HG03159 (cell line): ENCODE measurements around the gene CETN2.
A peak's percentile ranks its signal among the peaks of the same experiment; 100 is the strongest.
"Not testable (repeated sequence)": the region's sequence is repeated elsewhere in the genome, so short reads cannot be mapped to it uniquely, and the experiment has no call there.

Experiments used
- ATAC-seq: cut with Tn5 transposase; IDR thresholded peaks from one replicate; pipeline ENCODE4 v1.9.1; 2021; ENCODE audit warnings: mild to moderate bottlenecking, moderate library complexity; ENCODE audit not compliant: unreplicated experiment

The CETN2 gene

DNA sequence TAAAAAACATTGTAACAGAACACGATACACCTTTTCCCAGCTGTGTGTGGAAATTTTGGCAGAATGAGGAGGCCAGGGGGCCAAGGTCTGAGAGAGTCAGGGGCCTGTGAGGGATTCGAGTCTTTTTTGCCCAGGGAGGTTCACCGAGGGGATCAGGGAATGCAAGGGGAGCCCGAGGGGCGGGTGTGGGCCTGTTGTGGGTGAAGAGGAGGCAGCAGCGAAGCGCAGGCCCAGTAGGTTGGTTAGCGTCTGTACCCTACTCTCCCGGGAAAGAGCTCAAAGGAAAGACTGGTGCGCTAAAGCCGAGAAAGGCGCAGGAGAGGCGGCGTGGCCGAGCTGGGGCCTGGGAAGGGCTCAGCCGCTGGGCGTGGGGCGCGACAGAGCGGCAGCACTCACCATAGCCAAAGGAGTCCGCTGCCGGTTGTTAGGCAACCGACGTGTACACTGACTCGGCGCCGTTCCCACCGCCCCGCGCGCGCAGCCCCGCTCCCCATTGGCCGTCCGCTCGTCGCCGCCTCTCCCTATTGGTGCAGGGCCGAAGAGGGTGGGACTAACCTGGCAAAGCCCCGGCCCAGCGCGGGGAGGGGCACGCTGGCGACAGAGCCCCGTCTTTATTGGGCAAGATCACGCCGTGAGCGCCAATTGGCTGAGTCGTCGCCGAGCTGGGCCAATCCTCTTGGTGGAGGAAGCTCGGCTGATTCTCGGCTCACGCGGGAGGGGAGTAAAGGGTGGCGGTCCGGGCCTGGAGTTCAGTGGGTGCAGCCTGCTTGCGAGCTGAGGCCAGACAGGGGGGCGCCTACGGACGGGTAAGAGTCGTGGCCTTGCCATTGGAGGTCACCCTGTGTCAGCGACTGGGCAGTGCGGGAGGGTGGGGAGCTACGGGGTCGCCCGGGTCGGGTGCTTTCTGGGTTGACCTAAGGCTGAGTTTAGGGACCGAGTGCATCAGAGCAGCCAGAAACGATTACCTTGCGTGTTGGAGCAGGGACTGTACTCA is at the start of gene CETN2, which contains the start of gene NSDHL:
CETN2 (minus strand) TSS at position 446 of the 994 bp plus-strand sequence; CDS start at position 399, 47 bp downstream.
NSDHL (plus strand) TSS at position 752 of the 994 bp plus-strand sequence. CDS start 15,262 bp downstream, outside the sequence.
- ATAC-seq = peak; percentile 97

DNA sequence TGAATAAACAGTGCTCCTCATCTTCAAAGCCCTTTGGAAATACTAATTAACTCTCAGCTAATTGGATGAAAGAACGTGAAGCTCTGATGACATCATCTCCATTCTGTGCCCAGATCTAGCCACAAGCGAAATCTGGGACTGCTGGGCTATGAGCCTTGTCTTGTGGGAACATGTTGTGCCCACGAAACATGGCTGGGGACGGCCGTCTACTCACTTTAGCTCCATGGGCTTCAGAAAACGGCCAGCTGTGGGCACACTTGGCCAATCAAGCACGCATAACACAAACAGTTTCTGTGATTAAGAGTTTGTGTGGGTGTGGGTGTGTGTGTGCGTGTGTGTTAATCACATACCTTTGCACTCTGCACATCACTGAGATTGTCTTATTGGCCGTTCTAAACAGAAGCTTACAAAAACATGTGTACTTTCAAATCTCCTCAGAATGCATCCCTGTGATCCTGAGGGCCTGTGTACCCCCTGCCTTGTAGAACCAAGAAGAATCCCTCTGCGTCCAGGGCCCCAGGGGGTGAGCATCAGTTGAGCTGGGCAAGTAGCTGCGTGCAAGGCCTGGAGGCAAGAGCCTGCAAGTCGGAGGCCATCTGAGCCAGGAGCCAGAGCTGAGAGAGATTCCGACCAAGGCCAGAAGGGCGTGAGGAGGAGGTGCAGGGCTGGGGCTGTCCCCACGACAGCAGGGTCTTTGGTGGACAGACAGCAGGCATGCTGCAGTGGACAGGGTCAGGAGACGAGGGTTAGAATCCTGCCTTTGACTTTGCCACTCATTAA is 48.6 kb upstream of the CETN2 start:
- ATAC-seq = no peak

DNA sequence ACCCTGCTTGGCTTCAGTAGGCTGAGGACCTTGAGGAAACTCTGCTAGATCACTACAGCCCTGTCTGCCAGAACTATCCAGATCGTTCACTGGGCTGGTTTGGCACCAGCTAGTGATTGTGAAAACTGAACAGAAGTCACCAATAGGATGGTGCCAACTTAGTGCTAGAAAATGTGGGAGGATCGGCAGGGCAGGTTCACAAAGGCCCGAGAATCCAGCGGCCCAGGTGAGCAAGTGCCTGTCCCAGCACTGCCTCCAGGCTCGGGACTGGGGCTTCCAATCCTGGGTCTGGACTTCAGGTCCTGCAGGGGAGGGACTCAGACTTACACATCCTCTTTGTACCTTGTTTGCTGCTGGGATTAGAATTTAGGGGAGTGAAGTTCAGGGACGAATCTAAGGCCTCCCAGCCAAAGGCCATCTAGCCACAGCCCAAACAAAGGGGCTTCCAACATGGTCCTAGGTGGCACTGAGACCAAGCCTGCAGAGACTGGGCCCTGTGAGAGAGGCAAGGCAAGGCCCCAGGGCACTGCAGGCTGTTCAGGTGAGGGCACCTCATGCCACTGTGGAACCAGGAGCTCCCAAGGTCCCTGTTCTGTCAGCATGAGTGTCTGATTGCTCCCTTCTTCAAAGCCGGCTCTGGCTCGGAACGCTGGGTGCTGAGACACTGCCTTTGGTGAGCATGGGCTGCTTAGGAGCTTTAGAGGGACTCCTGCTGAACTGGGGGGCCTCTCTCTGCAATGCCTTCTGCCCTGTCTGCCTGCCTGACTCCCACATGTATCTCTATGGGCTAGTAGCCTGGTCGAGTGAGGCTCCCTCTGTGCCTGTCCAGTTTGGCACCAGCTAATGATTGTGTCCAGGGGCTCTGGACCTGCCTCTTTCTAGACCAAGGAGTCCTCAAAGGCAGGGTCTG is 46.6 kb upstream of the CETN2 start:
- ATAC-seq = no peak

DNA sequence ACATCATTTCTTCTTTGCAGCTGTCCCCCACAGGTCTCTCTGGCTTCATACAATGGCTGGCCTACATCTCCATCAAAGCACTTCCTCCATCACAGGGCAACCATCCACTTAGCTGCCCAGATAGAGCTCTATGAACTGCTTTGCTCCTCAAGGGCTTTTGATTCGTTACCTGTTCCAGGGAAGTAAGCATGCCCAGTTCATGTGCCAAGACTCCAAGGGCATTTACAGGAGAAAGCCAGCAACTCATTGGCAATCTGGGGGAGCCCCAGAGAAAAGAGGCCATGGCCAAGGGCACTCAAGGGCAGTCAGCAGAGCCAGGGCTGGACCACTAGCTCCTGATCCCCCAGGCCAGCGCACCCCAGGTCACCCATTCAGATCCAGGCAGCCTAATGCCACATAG is 42.8 kb upstream of the CETN2 start:
- ATAC-seq = no peak

DNA sequence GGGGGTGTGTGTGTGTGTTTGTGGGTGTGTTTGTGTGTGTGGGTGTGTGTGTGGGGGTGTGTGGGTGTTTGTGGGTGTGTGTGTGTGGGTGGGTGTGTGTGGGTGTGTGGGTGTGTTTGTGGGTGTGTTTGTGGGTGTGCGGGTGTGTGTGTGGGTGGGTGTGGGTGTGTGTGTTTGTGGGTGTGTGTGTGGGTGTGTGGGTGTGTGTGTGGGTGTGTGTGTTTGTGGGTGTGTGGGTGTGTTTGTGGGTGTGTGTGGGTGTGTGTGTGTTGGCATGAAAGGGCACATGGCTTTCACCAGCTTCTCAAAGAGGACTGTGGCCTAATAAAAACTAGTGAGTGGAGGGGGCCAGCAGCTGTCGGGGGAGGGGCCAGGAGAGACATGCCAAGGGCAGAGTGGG is 42.0 kb upstream of the CETN2 start:
- no peak for ATAC-seq

DNA sequence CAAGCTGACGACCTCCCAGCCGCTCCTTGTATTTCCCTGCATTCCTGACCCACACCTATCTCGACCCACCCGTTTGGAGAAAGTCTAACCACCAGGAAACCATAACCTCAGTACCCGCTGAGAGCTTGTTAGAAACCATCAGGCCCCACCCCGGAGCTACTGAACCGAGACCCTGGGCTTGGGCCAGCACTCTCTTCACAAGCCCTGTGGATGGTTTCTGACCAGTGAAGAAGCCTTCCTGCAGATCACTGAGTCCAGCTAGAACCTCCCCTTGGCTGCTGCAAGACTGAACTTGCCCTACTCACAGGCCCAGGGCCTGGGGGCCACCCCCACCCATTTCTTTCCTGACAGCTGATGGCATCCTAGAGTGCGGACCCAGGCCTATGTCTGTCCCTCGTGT is 40.7 kb upstream of the CETN2 start:
- no peak for ATAC-seq

DNA sequence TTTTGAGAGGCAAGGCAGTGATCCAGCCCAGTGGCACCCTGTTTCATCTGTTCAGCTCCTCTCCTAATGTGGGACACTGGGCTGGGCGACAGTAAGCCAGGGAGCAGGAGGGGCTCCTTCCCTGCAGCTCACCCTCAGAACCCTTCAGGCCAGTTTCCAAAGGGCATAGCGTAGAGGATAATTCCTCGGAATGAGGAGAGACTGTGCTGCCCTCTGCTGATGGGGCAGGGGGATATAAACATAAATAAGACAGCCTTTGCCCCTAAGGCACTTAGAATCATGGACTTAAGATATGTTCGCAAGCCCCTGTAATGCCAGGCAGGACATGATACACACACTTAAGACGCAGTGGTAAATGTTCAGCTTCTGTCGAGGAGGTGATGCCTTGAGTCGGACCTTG is 39.4 kb upstream of the CETN2 start:
- ATAC-seq = no peak

DNA sequence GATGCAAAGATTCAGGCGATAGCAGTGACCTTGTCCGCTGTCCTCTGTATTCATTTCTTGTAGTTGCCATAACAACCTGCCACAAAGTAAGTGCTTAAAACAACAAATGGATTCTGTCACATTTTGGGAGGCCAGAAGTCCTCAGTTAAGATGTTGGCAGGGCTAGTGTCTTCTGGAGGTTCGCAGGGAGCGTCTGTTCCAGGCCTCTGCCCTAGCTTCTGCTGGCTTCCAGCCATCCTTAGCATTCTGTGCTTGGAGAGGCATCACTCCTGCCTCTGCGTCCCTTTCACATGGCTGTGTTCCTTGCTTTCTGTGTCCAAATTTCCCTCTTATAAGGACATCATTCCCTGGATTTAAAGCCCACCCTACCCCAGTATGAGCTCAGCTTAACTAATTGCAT is 35.8 kb upstream of the CETN2 start:
- ATAC-seq = no peak

DNA sequence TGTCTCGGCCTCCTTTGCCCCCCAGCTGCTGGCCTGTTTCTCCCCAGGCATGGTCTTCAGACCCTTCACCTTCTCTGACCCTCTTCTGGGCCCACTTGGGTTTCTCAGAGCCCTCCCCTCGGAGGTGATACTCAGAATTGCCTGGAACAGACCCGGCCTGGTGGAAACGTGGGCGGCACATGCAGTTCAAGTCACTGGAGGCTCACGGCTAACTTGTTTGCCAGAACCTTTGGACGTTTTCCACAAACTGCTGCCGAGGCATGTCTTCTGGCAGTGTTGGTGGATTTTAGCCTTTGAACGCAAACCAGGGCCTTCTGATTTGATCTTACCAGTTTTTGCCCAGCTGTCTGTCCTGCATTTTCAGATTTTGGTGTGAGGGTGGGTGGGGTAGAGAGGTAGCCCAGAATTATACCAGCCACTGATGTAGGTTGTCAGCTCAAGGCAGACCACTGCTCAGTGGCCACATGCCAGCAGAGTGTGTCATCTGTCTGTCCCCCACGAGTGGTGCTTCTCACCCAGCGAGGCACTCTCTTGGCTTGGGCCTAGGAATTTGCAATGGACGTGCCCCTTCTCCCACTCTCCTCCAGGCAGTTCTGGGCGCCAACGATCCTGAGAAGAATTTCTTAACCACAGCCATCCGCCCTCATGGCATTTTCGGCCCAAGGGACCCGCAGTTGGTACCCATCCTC is 34.8 kb upstream of the CETN2 start:
- ATAC-seq = no peak

DNA sequence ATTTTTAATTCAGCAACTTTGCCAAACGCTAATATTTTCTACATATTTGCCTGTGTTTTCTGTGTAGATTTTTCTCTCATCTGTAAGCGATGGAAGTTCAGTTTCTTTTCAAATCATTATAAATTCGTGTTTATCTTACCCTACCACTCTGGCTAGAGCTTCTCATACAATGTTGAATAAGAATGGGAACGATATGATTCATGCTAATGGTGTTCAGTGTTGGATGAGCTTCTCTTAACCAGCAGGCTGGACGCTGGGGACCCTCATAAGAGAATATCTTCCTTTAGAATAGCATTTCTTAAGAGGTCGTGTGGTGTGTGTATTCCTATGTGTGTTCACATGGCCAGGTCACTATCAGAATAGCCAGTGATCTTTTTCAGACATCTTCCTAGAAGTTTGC is 31.3 kb upstream of the CETN2 start:
- ATAC-seq = no peak

DNA sequence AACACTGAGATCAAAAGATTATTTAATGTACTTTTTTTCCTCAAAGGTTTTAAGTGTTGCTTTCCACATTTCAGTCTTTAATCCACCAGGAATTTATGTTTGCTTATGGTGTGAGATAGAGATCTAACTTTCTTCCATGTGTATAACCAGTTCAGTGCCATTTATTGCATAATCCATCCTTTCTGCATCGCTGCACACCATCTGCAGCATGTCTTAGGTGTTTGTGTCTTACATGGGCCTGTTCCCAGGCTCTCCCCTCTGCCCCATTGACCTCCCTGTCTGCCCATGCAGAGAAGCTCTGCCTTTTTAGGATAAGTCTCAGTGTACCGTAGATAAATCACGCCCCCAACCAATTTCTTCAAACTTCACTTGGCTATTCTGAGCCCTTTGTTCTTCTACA is 30.6 kb upstream of the CETN2 start:
- no peak for ATAC-seq

DNA sequence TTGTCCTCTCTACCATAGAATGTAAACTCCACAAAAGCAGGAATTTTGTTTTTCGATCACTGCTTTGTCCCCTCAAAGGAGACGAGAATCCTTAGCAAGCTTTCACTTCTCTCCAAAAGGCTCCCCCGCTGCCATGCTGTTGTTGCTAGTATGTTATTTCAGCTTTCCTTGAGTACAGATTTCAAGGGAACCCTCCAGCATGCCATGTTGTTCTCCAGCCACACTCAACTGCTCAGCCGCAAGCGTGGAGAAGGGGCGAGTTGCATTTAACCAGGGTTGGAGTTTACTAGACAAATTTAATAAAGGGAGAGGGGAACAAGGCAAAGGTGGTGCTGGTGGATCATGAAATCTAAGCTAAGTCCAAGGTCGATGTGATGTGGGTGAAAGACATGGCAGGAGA is 23.4 kb upstream of the CETN2 start:
- no peak for ATAC-seq

DNA sequence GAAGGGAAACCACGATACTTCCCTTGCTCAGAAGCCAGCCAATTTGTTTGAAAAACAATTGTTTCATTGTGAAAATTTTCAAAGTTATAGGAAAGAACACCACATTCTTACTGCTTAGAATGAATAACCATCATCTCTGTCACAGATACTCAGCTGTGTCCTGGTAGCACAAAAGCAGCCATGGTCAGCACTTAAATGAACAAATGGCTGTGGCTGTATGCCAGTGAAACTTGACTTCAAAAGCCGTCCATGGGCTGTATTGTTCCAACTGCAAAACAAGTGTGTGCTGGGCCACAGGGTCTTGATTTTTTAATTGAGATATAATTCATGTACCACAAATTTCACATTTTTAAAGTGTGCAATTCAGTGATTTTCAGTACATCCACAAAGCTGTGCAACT is 19.9 kb upstream of the CETN2 start:
- ATAC-seq = no peak

DNA sequence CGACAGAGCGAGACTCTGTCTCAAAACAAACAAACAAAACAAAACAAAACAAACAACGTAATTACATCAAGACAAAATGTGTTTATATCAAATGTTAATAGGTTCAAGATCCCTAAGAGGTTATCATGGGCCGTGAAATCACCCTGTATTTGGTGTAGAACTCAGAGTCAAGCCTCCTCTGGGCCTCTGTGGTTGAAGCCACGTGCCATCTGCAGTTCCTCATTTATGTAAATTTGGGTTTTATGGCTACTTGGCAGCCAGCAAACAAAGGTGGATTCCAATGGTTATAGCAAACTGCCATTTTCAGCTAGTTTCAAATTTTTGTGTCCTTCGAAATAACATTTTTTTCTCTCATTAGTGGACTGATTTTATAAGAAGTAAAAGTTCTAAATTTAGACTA is 16.7 kb upstream of the CETN2 start:
- no peak for ATAC-seq

DNA sequence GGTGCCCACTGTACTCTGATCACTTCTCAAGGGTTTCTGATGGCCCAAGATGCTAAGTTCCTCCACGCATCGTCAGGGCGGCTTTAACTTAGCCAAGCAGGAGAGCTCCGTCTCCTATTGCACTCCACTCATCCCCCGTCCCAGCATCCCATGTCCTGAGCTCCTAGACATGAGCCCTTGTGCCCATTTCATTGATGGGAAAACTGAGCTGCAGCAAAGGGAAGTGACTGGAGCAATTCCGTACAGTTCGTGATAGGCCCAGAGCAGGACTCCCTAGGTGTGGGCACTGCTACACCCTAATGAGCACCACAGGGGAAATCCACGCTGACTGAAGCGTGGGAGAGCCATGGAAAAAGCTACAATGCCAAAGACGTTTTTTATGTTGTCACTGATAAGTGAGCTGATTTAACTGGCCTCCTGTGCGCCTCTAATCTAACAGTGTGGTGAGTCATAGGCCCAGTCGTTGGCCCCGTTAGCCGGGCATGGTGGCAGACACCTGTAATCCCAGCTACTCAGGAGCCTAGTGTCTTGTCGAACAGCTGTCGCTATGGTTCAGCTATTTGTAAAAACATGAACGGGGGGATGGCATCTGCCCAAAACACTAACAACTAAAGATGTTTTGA is 15.2 kb upstream of the CETN2 start:
- ATAC-seq = no peak

DNA sequence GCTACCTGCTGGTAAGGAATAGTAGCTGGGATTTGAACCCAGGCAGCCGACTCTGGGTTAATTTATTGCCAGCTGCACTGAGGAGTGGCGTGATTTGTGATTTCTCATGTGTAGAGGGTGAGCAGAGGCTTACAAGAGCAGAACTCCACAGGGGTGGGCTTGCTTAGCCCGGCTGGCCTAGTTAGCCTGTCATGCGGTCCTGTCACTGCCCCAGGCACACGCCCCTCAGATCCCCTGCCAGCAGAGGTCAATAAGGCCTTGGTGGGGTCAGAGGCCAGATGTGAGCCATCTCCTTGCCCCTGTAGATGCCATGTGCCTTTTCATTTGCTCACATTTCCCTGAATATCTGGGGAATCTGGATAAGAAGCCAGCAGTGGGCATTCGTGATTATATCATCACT is 13.7 kb upstream of the CETN2 start:
- no peak for ATAC-seq

DNA sequence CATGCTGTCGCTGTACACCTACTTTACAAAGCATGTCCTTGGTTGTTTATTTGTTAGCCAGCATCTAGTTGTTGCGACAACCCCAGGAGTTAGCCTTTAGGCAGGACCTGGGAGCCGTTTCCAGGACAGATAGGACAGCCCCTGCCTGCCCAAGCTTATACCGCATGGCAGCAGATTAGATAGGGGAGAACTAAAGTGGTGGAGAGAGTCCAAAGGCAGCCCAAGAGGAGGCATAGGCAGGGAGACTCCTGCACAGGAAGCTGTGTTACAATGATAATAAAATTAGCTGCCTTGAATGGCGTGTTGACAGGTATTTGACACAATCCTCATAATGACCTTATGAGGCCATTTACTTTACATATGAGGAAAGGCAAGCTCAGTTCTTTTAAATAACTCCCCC is 13.3 kb upstream of the CETN2 start:
- ATAC-seq = no peak

DNA sequence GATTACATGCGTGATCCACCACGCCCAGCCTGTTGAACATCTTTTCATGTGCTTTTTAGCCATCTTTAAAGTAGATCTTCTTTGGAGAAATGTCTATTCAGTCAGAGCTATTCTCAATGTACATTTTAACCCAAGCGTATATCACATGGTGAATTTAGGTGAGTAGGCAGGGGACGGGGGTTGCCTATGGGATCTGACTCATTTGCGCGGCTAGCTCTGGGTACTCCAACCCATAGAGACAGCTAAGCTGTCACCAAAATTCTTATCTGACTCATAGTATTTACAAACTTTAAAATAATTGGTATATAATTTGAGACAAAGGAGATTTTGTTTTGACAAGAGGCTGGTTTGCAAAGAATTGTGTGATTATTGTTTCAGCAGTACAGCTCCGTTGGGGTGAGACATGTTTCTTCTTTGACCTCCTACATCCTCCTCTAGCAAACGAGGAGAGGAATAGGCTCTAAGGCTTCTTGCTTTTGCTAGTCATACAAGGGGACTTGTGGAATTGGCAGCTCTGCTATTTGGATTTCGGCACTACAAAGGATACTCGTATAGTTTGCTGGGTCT is 12.3 kb upstream of the CETN2 start:
- ATAC-seq = no peak

DNA sequence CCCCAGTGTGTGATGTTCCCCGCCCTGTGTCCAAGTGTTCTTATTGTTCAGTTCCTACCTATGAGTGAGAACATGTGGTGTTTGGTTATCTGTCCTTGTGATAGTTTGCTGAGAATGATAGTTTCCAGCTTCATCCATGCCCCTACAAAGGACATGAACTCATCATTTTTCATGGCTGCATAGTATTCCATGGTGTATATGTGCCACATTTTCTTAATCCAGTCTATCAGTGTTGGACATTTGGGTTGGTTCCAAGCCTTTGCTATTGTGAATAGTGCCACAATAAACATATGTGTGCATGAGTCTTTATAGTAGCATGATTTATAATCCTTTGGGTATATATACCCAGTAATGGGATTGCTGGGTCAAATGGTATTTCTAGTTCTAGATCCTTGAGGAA is 4.9 kb upstream of the CETN2 start:
- ATAC-seq = not testable (repeated sequence)
